ENCODE results near the gene LIN28B.
"Not testable (repeated sequence)": the region's sequence is repeated elsewhere in the genome, so short reads cannot be mapped to it uniquely, and the experiment has no call there.

The LIN28B gene

GRCh38 chr6:104955927-104956730 is 778 bp upstream of the LIN28B start:
- no peak for DNase-seq (ENCODE audit: low read depth, low spot score)

- DNase-seq (ENCODE audit: low read depth, low spot score) = no peak
These were observed 632 bp downstream of the LIN28B start for GRCh38 chr6:104957301-104958177.

GRCh38 chr6:104958178-104959025 is 1.5 kb downstream of the LIN28B start:
- no peak for DNase-seq (ENCODE audit: low read depth, low spot score)

GRCh38 chr6:104959026-104959858 is 2.3 kb downstream of the LIN28B start:
- DNase-seq (ENCODE audit: low read depth, low spot score) = no peak

GRCh38 chr6:104969108-104969507 is 12.2 kb downstream of the LIN28B start:
- no peak for DNase-seq (ENCODE audit: low read depth, low spot score)

- DNase-seq (ENCODE audit: low read depth, low spot score) = no peak
These were observed 13.1 kb downstream of the LIN28B start for GRCh38 chr6:104969785-104970581.

- no peak for DNase-seq (ENCODE audit: low read depth, low spot score)
These were observed 16.5 kb downstream of the LIN28B start for GRCh38 chr6:104973404-104973803.

GRCh38 chr6:104983296-104983695 is 26.4 kb downstream of the LIN28B start:
- no peak for DNase-seq (ENCODE audit: low read depth, low spot score)

GRCh38 chr6:104983776-104984175 is 26.9 kb downstream of the LIN28B start:
- no peak for DNase-seq (ENCODE audit: low read depth, low spot score)

GRCh38 chr6:104984831-104985230 is 27.9 kb downstream of the LIN28B start:
- DNase-seq (ENCODE audit: low read depth, low spot score) = no peak

- DNase-seq (ENCODE audit: low read depth, low spot score) = not testable (repeated sequence)
These were observed 29.0 kb downstream of the LIN28B start for GRCh38 chr6:104985875-104986274.

- DNase-seq (ENCODE audit: low read depth, low spot score) = no peak
These were observed 29.7 kb downstream of the LIN28B start for GRCh38 chr6:104986625-104987024.

- DNase-seq (ENCODE audit: low read depth, low spot score) = no peak
These were observed 30.3 kb downstream of the LIN28B start for GRCh38 chr6:104987218-104987617.

GRCh38 chr6:104990085-104990484 is 33.2 kb downstream of the LIN28B start:
- no peak for DNase-seq (ENCODE audit: low read depth, low spot score)

GRCh38 chr6:104991062-104991461 is 34.2 kb downstream of the LIN28B start:
- DNase-seq (ENCODE audit: low read depth, low spot score) = not testable (repeated sequence)

- not testable (repeated sequence) for DNase-seq (ENCODE audit: low read depth, low spot score)
These were observed 36.7 kb downstream of the LIN28B start for GRCh38 chr6:104993576-104993975.

GRCh38 chr6:104995989-104996617 is 39.2 kb downstream of the LIN28B start:
- no peak for DNase-seq (ENCODE audit: low read depth, low spot score)

- no peak for DNase-seq (ENCODE audit: low read depth, low spot score)
These were observed 44.2 kb downstream of the LIN28B start for GRCh38 chr6:105001063-105001462.

- DNase-seq (ENCODE audit: low read depth, low spot score) = no peak
These were observed 45.0 kb downstream of the LIN28B start for GRCh38 chr6:105001906-105002305.

GRCh38 chr6:105005451-105005850 is 48.5 kb downstream of the LIN28B start:
- DNase-seq (ENCODE audit: low read depth, low spot score) = no peak
